ENCODE measurements around the gene PTAFR. TPM values are rescaled to one million over a fixed set of nuclear protein-coding genes. Genes with fewer than 3 reads are reported as not detected.
"Not testable (repeated sequence)": the region's sequence is repeated elsewhere in the genome, so short reads cannot be mapped to it uniquely, and the experiment has no call there.

The PTAFR gene
- total and polyA plus RNA-seq, 9 donors: 0.72 to 7.2 (median 1.5) TPM

GRCh38 chr1:28144203-28145135 is 32.0 kb downstream of the PTAFR start:
- intact Hi-C loops (cut with DNase I): no loop called here
- WGBS, 3 donors: 67 to 70% (median 69%) methylated on average over 5 of the region's 5 CpGs
- H3K4me1 ChIP-seq (ENCODE audit: insufficient read depth): no peaks in the 10 kb centered on the region
- TF ChIP-seq CTCF (IDR thresholded peaks at IDR 0.05) (no peak), POLR2A (IDR thresholded peaks at IDR 0.05) (no peak), EP300 (IDR thresholded peaks at IDR 0.05) (no peak)
- no peaks in the 10 kb centered on the region for H3K9me3 ChIP-seq
- no peak overlapping the region for H3K27ac ChIP-seq
- no peak for DNase-seq
- no peaks in the 10 kb centered on the region for H3K27me3 ChIP-seq
- no peaks in the 10 kb centered on the region for H3K36me3 ChIP-seq
- H3K4me3 ChIP-seq: no peak overlapping the region

- Histone ChIP-seq H3K4me1 (ENCODE audit: insufficient read depth) (no peaks in the 10 kb centered on the region), H3K9me3 (no peaks in the 10 kb centered on the region), H3K27me3 (no peaks in the 10 kb centered on the region), H3K27ac (no peak overlapping the region), H3K36me3 (no peaks in the 10 kb centered on the region), H3K4me3 (no peak overlapping the region)
- 91 to 93% (median 92%) methylated on average over 4 of the region's 4 CpGs for WGBS, 3 donors
- no peak for DNase-seq
- intact Hi-C loops (cut with DNase I): no loop called here
- no peak for TF ChIP-seq POLR2A (IDR thresholded peaks at IDR 0.05)
- no peak for TF ChIP-seq EP300 (IDR thresholded peaks at IDR 0.05)
Measured at GRCh38 chr1:28143496-28144202, 32.8 kb downstream of the PTAFR start.

GRCh38 chr1:28141685-28142084 is 34.8 kb downstream of the PTAFR start:
- no peak for TF ChIP-seq CTCF (IDR thresholded peaks at IDR 0.05)
- TF ChIP-seq POLR2A (IDR thresholded peaks at IDR 0.05): no peak
- no peak for TF ChIP-seq EP300 (IDR thresholded peaks at IDR 0.05)
- 89 to 94% (median 94%) methylated on average over 2 of the region's 2 CpGs for WGBS, 3 donors
- intact Hi-C loops (cut with DNase I): no loop called here
- Histone ChIP-seq H3K4me1 (ENCODE audit: insufficient read depth) (no peaks in the 10 kb centered on the region), H3K27me3 (no peaks in the 10 kb centered on the region), H3K36me3 (no peaks in the 10 kb centered on the region), H3K4me3 (no peak overlapping the region), H3K27ac (no peak overlapping the region), H3K9me3 (no peaks in the 10 kb centered on the region)
- DNase-seq: no peak

- DNase-seq; H3K27me3 ChIP-seq; H3K36me3 ChIP-seq; H3K9me3 ChIP-seq; H3K4me3 ChIP-seq; intact Hi-C loops (cut with DNase I); H3K27ac ChIP-seq; H3K4me1 ChIP-seq (ENCODE audit: insufficient read depth): not testable (repeated sequence)
- WGBS, 3 donors: 86 to 89% (median 87%) methylated on average over 8 of the region's 8 CpGs
Measured at GRCh38 chr1:28139866-28140265, 36.6 kb downstream of the PTAFR start.

- H3K4me1 ChIP-seq (ENCODE audit: insufficient read depth): no peaks in the 10 kb centered on the region
- H3K36me3 ChIP-seq: no peaks in the 10 kb centered on the region
- H3K4me3 ChIP-seq: no peak overlapping the region
- DNase-seq: no peak
- no peaks in the 10 kb centered on the region for H3K27me3 ChIP-seq
- TF ChIP-seq CTCF (IDR thresholded peaks at IDR 0.05): no peak
- TF ChIP-seq EP300 (IDR thresholded peaks at IDR 0.05): no peak
- TF ChIP-seq POLR2A (IDR thresholded peaks at IDR 0.05): no peak
- intact Hi-C loops (cut with DNase I): no loop called here
- WGBS, 3 donors: 86 to 91% (median 88%) methylated on average over 7 of the region's 7 CpGs
- no peak overlapping the region for H3K27ac ChIP-seq
- no peaks in the 10 kb centered on the region for H3K9me3 ChIP-seq
Measured at GRCh38 chr1:28139025-28139712, 37.3 kb downstream of the PTAFR start.

All from ovary (tissue), 9 donors.